Measurements from ENCODE around the gene NEO1.

- no peak for TF ChIP-seq EZH2 (IDR thresholded peaks at IDR 0.05; ENCODE audit: insufficient read depth, poor library complexity, severe bottlenecking)
- TF ChIP-seq EZH2phosphoT487 (IDR thresholded peaks at IDR 0.05; ENCODE audit: insufficient read depth, low read depth), result no peak
Measured at GRCh38 chr15:73069109-73069508, 16.8 kb downstream of the NEO1 start.
